ENCODE measurements around the gene TTC9.

DNA sequence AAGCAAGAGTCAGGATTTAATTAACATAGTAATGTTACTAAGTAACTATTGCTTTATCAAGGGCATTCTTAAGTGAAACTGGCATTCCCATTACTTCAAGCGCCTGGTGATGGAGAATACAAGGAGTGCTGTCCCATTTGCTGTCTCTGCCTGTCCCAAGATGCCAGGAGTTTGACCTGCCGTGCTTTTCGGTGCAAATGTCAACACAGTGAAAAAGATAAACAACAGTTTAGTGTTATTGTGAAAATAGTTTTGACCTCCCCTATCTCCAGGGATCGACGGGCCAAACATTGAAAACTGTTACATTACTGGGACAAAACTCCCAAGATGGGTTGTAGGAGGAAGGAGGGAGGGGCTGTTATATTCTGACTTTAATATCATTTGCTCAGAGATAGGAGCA lies 74.8 kb downstream of the TTC9 start:
- TF ChIP-seq CTCF (conservative IDR thresholded peaks at IDR 0.05 in 1 of 2, IDR thresholded peaks at IDR 0.05 in 1 of 2; ENCODE audit: low read depth in 1 of 2, low read length in 2 of 2) (no peak), EZH2 (IDR thresholded peaks at IDR 0.05; ENCODE audit: low read length, missing control alignments) (no peak)

Data from fibroblast of lung (primary cell).